KBM-7 (cell line): ENCODE measurements around the gene MSLN.

Source experiments
- DNase-seq: peaks from one replicate; pipeline ENCODE4 v3.0.0-alpha.2; 2015
- in situ Hi-C: fragments of 300-500 bp; cut with MboI; formaldehyde crosslinking; loops from 2 replicates; pipeline ENCODE4 v1.14.3; 2020; ENCODE audit warnings: low sequenced_read_pairs, low pct_unique_long_range_greater_than_20kb, mixed read lengths

Gene MSLN

DNA sequence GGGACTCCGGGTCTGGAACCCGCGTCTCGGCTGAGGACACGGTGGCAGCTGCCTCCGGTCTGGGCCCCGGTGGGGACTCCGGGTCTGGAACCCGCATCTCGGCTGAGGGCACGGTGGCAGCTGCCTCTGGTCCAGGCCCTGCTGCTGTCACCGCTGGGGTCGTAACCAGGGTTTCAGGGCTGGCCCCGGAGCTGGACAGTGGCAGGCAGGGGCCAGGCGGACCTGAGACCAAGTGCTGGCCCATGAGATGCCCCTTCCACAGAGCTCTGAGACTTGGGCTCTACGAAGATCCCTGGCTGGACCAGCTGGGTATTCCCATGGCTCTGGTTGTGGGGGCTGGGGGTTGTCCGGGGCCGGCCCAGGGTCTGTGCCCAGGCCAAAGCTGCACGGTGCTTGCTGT, 23.9 kb downstream of the MSLN start:
- in situ Hi-C loops, result loop anchor here (10.0 kb wide), 1 partner anchor 70 kb away; the partner anchor contains the start of gene METRN
- no peak for DNase-seq

- peak; percentile 70 for DNase-seq
- in situ Hi-C loops, result loop anchor here (10.0 kb wide), 1 partner anchor 71 kb away; the partner anchor contains the start of gene METRN
Measured at GRCh38 chr16:785563-786535, 25.3 kb downstream of the MSLN start.

GRCh38 chr16:787321-787966, 26.9 kb downstream of the MSLN start:
- no peak for DNase-seq
- in situ Hi-C loops, result loop anchor here (10.0 kb wide), 1 partner anchor 73 kb away; the partner anchor contains the start of gene METRN

- no peak for DNase-seq
- in situ Hi-C loops, result loop anchor here (10.0 kb wide), 1 partner anchor 73 kb away; the partner anchor contains the start of gene METRN
Measured at GRCh38 chr16:787978-788398, 27.5 kb downstream of the MSLN start, which contains the start of gene RPUSD1. TSS of gene RPUSD1 (minus strand) at chr16:788381. CDS start at chr16:787737, 644 bp downstream.

- in situ Hi-C loops, result loop anchor here (10.0 kb wide), 1 partner anchor 74 kb away; the partner anchor contains the start of gene METRN
- peak; percentile 77 for DNase-seq
Measured at GRCh38 chr16:788399-789126, 28.0 kb downstream of the MSLN start, which contains the start of gene CHTF18. TSS of gene CHTF18 (plus strand) at chr16:788620. CDS start at chr16:788685, 65 bp downstream.

GRCh38 chr16:789191-789850, 28.8 kb downstream of the MSLN start:
- DNase-seq, result no peak
- in situ Hi-C loops, result loop anchor here (10.0 kb wide), 1 partner anchor 75 kb away; the partner anchor contains the start of gene METRN

GRCh38 chr16:790086-790485, 29.6 kb downstream of the MSLN start:
- no peak for DNase-seq
- in situ Hi-C loops, result no loop called here

DNA sequence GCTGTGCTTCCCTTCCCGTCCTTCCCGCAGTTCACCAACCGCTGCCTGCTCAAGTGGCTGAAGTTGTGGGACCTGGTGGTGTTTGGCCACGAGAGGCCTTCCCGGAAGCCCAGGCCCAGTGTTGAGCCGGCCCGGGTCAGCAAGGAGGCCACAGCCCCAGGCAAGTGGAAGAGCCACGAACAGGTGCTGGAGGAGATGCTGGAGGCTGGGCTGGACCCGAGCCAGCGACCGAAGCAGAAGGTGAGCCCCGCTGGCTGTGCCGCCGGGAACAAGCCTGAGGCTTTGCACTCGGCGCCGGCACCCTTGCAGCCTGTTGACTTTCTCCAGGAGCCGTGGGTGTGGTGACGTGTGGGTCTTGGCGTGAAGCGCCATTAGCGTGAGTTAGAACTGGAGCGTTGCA, 30.6 kb downstream of the MSLN start:
- in situ Hi-C loops, result no loop called here
- no peak for DNase-seq

- DNase-seq, result no peak
- in situ Hi-C loops, result no loop called here
Measured at GRCh38 chr16:792221-792995, 31.9 kb downstream of the MSLN start.

DNA sequence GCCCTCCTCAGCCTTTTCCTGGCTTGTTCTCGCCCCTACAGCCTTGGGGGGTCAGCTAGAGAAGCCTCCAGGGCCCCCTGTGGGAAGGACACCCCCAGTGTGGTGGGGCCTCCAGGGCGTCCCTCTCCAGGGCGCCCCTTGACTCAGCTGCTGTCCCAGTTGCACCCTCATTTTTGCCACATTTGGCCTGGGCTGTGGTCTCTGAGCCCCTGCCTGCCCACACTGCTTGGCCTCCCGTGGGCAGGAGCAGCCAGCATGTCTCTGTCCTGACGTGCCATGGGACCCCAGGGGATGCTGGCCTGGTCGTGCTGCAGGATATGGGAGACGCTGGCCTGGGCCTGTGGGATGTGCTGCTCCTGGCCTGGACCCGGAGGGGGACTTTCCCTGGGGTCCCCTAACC, 32.9 kb downstream of the MSLN start:
- no peak for DNase-seq
- in situ Hi-C loops, result no loop called here

GRCh38 chr16:794091-794822, 33.7 kb downstream of the MSLN start:
- DNase-seq, result no peak
- in situ Hi-C loops, result no loop called here

GRCh38 chr16:794853-795466, 34.4 kb downstream of the MSLN start:
- DNase-seq, result no peak
- in situ Hi-C loops, result no loop called here

DNA sequence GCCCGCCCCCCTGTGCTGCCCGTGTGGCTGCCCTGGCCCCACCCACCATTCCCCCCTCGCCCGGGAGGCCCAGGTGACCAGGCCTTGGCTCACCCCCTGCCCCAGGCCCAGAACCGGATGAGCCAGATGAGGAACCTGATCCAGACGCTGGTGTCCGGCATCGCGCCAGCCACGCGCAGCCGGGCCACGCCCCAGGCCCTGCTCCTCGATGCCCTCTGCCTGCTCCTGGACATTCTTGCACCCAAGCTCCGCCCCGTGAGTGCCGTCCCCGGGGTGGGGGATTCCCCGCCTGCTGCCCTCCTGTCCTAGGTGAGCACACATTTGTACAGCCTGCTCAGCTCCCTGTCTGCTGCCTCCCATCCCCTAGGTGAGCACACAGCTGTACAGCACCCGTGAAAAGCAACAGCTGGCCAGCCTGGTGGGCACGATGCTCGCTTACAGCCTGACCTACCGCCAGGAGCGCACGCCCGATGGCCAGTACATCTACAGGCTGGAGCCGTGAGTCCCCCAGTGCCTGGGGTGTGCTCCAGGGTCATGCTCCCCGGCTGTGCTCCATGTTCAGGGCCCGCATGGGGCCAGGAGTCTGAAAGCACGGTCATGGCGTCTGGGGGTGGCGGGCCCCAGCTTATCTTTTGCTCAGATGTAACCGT, 35.2 kb downstream of the MSLN start:
- no peak for DNase-seq
- in situ Hi-C loops, result no loop called here

DNA sequence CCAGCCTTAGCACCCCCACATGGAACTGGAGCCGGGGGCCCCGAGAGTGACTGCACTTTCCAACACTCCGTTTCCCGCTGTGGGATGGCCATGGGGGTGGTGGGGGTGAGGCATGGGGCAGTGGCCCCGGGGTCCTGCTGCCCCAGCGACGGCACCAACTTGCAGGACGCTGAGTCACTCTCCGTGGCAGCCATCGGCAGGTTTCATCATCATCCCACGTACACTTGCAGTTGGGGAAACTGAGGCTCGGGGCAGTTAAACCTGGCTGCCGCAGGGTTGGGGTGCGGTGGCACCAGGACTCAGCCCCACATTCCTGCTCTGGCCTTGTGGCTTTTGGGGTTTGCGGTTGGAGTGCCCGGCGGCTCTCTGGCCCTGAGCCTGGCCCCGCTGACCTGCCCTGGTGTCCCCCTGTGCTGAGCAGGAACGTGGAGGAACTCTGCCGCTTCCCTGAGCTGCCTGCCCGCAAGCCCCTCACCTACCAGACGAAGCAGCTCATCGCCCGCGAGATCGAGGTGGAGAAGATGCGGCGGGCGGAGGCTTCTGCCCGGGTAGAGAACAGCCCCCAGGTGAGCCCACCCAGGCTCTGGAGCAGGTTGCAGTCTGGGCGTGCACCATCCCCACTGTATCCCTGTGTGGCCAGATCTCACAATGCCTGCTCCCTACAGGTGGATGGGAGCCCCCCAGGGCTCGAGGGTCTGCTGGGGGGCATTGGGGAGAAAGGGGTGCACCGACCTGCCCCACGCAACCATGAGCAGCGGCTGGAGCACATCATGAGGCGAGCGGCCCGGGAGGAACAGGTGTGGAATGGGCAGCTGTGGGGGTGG, 36.0 kb downstream of the MSLN start:
- in situ Hi-C loops, result no loop called here
- DNase-seq, result no peak

- in situ Hi-C loops, result no loop called here
- no peak for DNase-seq
Measured at GRCh38 chr16:797120-797420, 36.5 kb downstream of the MSLN start.

GRCh38 chr16:797686-798085, 37.2 kb downstream of the MSLN start:
- DNase-seq, result no peak
- in situ Hi-C loops, result no loop called here
